H9 (cell line): ENCODE data around the gene TAGLN. TPM values are rescaled to one million over a fixed set of nuclear protein-coding genes. Genes with fewer than 3 reads are reported as not detected.

Experiments
- DNase-seq: peaks from one replicate; pipeline ENCODE4 v3.0.0-alpha.2; 2017
- H2AFZ ChIP-seq: one replicate; pipeline ENCODE4 v1.6.1; 2013; ENCODE audit warnings: mild to moderate bottlenecking, low read length, control low read depth, moderate library complexity
- H2AK5ac ChIP-seq: 2 replicates; pipeline ENCODE4 v1.6.1; 2013; ENCODE audit warnings: low read length, control low read depth, mixed read lengths; ENCODE audit not compliant: insufficient read length
- H2BK120ac ChIP-seq: one replicate; pipeline ENCODE4 v1.6.1; 2013; ENCODE audit warnings: low read depth, mild to moderate bottlenecking, low read length, control low read depth, inconsistent platforms; ENCODE audit not compliant: poor library complexity, severe bottlenecking
- H2BK12ac ChIP-seq: 2 replicates; pipeline ENCODE4 v1.6.1; 2013; ENCODE audit warnings: low read length, control low read depth, mixed read lengths, low read depth; ENCODE audit not compliant: insufficient read length
- H2BK15ac ChIP-seq: 2 replicates; pipeline ENCODE4 v1.6.1; 2013; ENCODE audit warnings: low read depth, low read length, control low read depth
- H2BK20ac ChIP-seq: one replicate; pipeline ENCODE4 v1.6.1; 2013; ENCODE audit warnings: low read depth, mild to moderate bottlenecking, low read length, control low read depth, inconsistent platforms; ENCODE audit not compliant: poor library complexity, severe bottlenecking
- H2BK5ac ChIP-seq: 2 replicates; pipeline ENCODE4 v1.6.1; 2013; ENCODE audit warnings: low read length, control low read depth, mixed read lengths; ENCODE audit not compliant: insufficient read length
- H3K14ac ChIP-seq: 2 replicates; pipeline ENCODE4 v1.6.1; 2013; ENCODE audit warnings: low read length, control low read depth; ENCODE audit not compliant: insufficient read depth
- H3K18ac ChIP-seq: 2 replicates; pipeline ENCODE4 v1.6.1; 2013; ENCODE audit warnings: low read depth, mild to moderate bottlenecking, mixed read lengths, low read length, control low read depth; ENCODE audit not compliant: insufficient read length
- H3K23ac ChIP-seq: 2 replicates; pipeline ENCODE4 v1.6.1; 2013; ENCODE audit warnings: low read length, control low read depth, mixed read lengths, low read depth; ENCODE audit not compliant: insufficient read length
- H3K23me2 ChIP-seq: 2 replicates; pipeline ENCODE4 v1.6.1; 2013; ENCODE audit warnings: low read depth, mild to moderate bottlenecking, mixed read lengths, low read length, control low read depth; ENCODE audit not compliant: insufficient read length, poor library complexity, severe bottlenecking
- H3K27ac ChIP-seq: 2 replicates; pipeline ENCODE4 v1.5.1; 2013; ENCODE audit warnings: low read length, control low read depth, mixed read lengths, low read depth; ENCODE audit not compliant: insufficient read length
- H3K27me3 ChIP-seq: 2 replicates; pipeline ENCODE4 v1.6.1; 2013; ENCODE audit warnings: low read length, control low read depth, inconsistent platforms; ENCODE audit not compliant: insufficient read depth
- H3K4ac ChIP-seq: 2 replicates; pipeline ENCODE4 v1.6.1; 2013; ENCODE audit warnings: low read depth, mild to moderate bottlenecking, control low read depth, inconsistent platforms, low read length, moderate library complexity
- H3K4me1 ChIP-seq: 2 replicates; pipeline ENCODE4 v1.6.1; 2013; ENCODE audit warnings: low read length, control low read depth, inconsistent platforms; ENCODE audit not compliant: insufficient read depth
- H3K4me2 ChIP-seq: 2 replicates; pipeline ENCODE4 v1.6.1; 2013; ENCODE audit warnings: low read length, control low read depth, mixed read lengths; ENCODE audit not compliant: insufficient read length, insufficient read depth
- H3K56ac ChIP-seq: 2 replicates; pipeline ENCODE4 v1.6.1; 2013; ENCODE audit warnings: low read depth, mild to moderate bottlenecking, mixed read lengths, low read length, control low read depth; ENCODE audit not compliant: insufficient read length
- H3K79me1 ChIP-seq: 2 replicates; pipeline ENCODE4 v1.6.1; 2013; ENCODE audit warnings: low read depth, mild to moderate bottlenecking, moderate library complexity, low read length, control low read depth, inconsistent platforms; ENCODE audit not compliant: insufficient read depth, poor library complexity, severe bottlenecking
- H3K79me2 ChIP-seq: 2 replicates; pipeline ENCODE4 v1.6.1; 2013; ENCODE audit warnings: low read length, control low read depth, inconsistent platforms; ENCODE audit not compliant: insufficient read depth
- H3K9ac ChIP-seq: 2 replicates; pipeline ENCODE4 v1.6.1; 2013; ENCODE audit warnings: low read length, control low read depth, mixed read lengths; ENCODE audit not compliant: insufficient read length; ENCODE audit errors: extremely low read depth
- H3K9me3 ChIP-seq: one replicate; pipeline ENCODE4 v1.6.1; 2013; ENCODE audit warnings: low read depth, low read length, inconsistent platforms; ENCODE audit not compliant: control insufficient read depth
- H3T11ph ChIP-seq: one replicate; pipeline ENCODE4 v1.6.1; 2013; ENCODE audit warnings: mild to moderate bottlenecking, low read length, control low read depth, inconsistent platforms
- H4K20me1 ChIP-seq: one replicate; pipeline ENCODE4 v1.6.1; 2013; ENCODE audit not compliant: control insufficient read depth, insufficient read length, insufficient read depth
- H4K5ac ChIP-seq: 2 replicates; pipeline ENCODE4 v1.6.1; 2013; ENCODE audit warnings: low read depth, mild to moderate bottlenecking, mixed read lengths, low read length, control low read depth; ENCODE audit not compliant: insufficient read length
- H4K8ac ChIP-seq: replicated peaks from 2 replicates; pipeline ENCODE4 v1.6.1; 2013; ENCODE audit warnings: low read length, control low read depth, mixed read lengths, low read depth; ENCODE audit not compliant: insufficient read length
- H4K91ac ChIP-seq: 2 replicates; pipeline ENCODE4 v1.6.1; 2013; ENCODE audit warnings: low read depth, mild to moderate bottlenecking, moderate library complexity, mixed read lengths, low read length, control low read depth; ENCODE audit not compliant: insufficient read length
- H3K27ac Mint-ChIP-seq, 3 experiments: 2 replicates in 2 of 3; 3 replicates in 1 of 3; pipeline ENCODE4 v1.8.0; 2020 to 2021; ENCODE audit warnings: mixed read lengths in 3 of 3, mild to moderate bottlenecking in 1 of 3, moderate library complexity in 1 of 3
- H3K27me3 Mint-ChIP-seq: 2 replicates; pipeline ENCODE4 v1.8.0; 2021; ENCODE audit warnings: low read depth, mild to moderate bottlenecking, moderate library complexity, mixed read lengths
- H3K36me3 Mint-ChIP-seq, 3 experiments: 2 replicates in 2 of 3; 3 replicates in 1 of 3; pipeline ENCODE4 v1.8.0; 2020 to 2021; ENCODE audit warnings: low read depth in 3 of 3, mixed read lengths in 3 of 3; ENCODE audit not compliant: insufficient read depth in 1 of 3
- H3K4me1 Mint-ChIP-seq, 2 experiments: 2 replicates each; pipeline ENCODE4 v1.8.0; 2020; ENCODE audit warnings: mixed read lengths in 2 of 2
- H3K4me3 Mint-ChIP-seq, 2 experiments: 2 replicates in 1 of 2; 3 replicates in 1 of 2; pipeline ENCODE4 v1.8.0; 2020 to 2021; ENCODE audit warnings: mild to moderate bottlenecking in 2 of 2, mixed read lengths in 2 of 2, moderate library complexity in 1 of 2
- H3K9me3 Mint-ChIP-seq, 2 experiments: 2 replicates in 1 of 2; 3 replicates in 1 of 2; pipeline ENCODE4 v1.8.0; 2020; ENCODE audit warnings: mild to moderate bottlenecking in 2 of 2, mixed read lengths in 2 of 2, moderate library complexity in 1 of 2
- CTCF ChIP-seq: fragments of 200-600 bp; sonication (generic); conservative IDR thresholded peaks from 3 replicates; pipeline ENCODE4 v1.8.0; 2021; ENCODE audit warnings: antibody characterized with exemption, mild to moderate bottlenecking
- WGBS: extraction: QIAGEN DNeasy Blood & Tissue Kit; methylation state at CpG from one replicate; pipeline ENCODE4 v1.1.7; 2013; ENCODE audit warnings: missing lambda C conversion rate, low lambda C conversion rate, mixed read lengths; ENCODE audit not compliant: insufficient read length; ENCODE audit errors: extremely low coverage; 5-methylcytosine and 5-hydroxymethylcytosine counted together
- total RNA-seq: library from RNA; stranded (reverse); gene quantifications from 2 replicates; pipeline ENCODE4 v1.2.1, GENCODE V29; 2021

TAGLN gene
- total RNA-seq, 1 experiment from 2014 or later: 176 TPM

GRCh38 chr11:117230286-117230961 lies 31.3 kb downstream of the TAGLN start:
- no peak overlapping the region for H2AK5ac ChIP-seq
- H2BK120ac ChIP-seq: no peak overlapping the region
- no peak overlapping the region for H2BK15ac ChIP-seq
- H3K9ac ChIP-seq: no peak overlapping the region
- no peaks in the 10 kb centered on the region for H3K4me1 ChIP-seq
- H4K91ac ChIP-seq: no peak overlapping the region
- Mint-ChIP-seq H3K27me3 (no peaks in the 10 kb centered on the region; the same call in 1 of the 2 replicates), H3K9me3 (no peaks in the 10 kb centered on the region), H3K4me1 (peaks cover 24 to 26% of the 10 kb centered on the region in 2 experiments), H3K36me3 (peaks cover 6 to 36% (median 17%) of the 10 kb centered on the region in 3 experiments; a peak in 5 of 7 replicates), H3K4me3 (peak overlapping the region; percentile 94 to 97), H3K27ac (peak overlapping the region in 2 of 3 experiments; percentile 40 to 48; a peak in 3 of 7 replicates)
- no peak overlapping the region for H3K23ac ChIP-seq
- WGBS: no CpG with 5 or more reads among the region's 12 CpGs
- no peaks in the 10 kb centered on the region for H3K27me3 ChIP-seq
- no peak overlapping the region for H2BK5ac ChIP-seq
- no peak overlapping the region for H3K14ac ChIP-seq
- no peaks in the 10 kb centered on the region for H3K9me3 ChIP-seq
- no peak overlapping the region for H3K27ac ChIP-seq
- no peak overlapping the region for H2AFZ ChIP-seq
- no peak overlapping the region for H4K8ac ChIP-seq
- no peak overlapping the region for H2BK12ac ChIP-seq
- H4K20me1 ChIP-seq: no peaks in the 10 kb centered on the region
- H3K79me2 ChIP-seq: no peaks in the 10 kb centered on the region
- no peak overlapping the region for H3T11ph ChIP-seq
- no peak overlapping the region for H3K56ac ChIP-seq
- H2BK20ac ChIP-seq: no peak overlapping the region
- H3K4ac ChIP-seq: no peak overlapping the region
- no peak for TF ChIP-seq CTCF
- peak overlapping the region; percentile 92 for H3K4me2 ChIP-seq
- no peaks in the 10 kb centered on the region for H3K79me1 ChIP-seq
- no peak overlapping the region for H3K18ac ChIP-seq
- H3K23me2 ChIP-seq: peaks cover 15% of the 10 kb centered on the region
- H4K5ac ChIP-seq: no peak overlapping the region
- no peak for DNase-seq
